ENCODE results near the gene SH3RF3.

The SH3RF3 gene

GRCh38 chr2:109229094-109229675, 100.2 kb downstream of the SH3RF3 start:
- no peak overlapping the region for H3K4me3 ChIP-seq (ENCODE audit: low read depth, low read length)
- TF ChIP-seq, protein P1, sequence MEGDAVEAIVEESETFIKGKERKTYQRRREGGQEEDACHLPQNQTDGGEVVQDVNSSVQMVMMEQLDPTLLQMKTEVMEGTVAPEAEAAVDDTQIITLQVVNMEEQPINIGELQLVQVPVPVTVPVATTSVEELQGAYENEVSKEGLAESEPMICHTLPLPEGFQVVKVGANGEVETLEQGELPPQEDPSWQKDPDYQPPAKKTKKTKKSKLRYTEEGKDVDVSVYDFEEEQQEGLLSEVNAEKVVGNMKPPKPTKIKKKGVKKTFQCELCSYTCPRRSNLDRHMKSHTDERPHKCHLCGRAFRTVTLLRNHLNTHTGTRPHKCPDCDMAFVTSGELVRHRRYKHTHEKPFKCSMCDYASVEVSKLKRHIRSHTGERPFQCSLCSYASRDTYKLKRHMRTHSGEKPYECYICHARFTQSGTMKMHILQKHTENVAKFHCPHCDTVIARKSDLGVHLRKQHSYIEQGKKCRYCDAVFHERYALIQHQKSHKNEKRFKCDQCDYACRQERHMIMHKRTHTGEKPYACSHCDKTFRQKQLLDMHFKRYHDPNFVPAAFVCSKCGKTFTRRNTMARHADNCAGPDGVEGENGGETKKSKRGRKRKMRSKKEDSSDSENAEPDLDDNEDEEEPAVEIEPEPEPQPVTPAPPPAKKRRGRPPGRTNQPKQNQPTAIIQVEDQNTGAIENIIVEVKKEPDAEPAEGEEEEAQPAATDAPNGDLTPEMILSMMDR (IDR thresholded peaks at IDR 0.05; ENCODE audit: control insufficient read depth, extremely low read depth, insufficient read depth): no peak
- DNase-seq (ENCODE audit: low read depth): no peak

GRCh38 chr2:109230941-109231420, 102.0 kb downstream of the SH3RF3 start:
- no peak for DNase-seq (ENCODE audit: low read depth)
- H3K4me3 ChIP-seq (ENCODE audit: low read depth, low read length): no peak overlapping the region
- TF ChIP-seq, protein P1 (IDR thresholded peaks at IDR 0.05; ENCODE audit: control insufficient read depth, extremely low read depth, insufficient read depth): no peak

DNA sequence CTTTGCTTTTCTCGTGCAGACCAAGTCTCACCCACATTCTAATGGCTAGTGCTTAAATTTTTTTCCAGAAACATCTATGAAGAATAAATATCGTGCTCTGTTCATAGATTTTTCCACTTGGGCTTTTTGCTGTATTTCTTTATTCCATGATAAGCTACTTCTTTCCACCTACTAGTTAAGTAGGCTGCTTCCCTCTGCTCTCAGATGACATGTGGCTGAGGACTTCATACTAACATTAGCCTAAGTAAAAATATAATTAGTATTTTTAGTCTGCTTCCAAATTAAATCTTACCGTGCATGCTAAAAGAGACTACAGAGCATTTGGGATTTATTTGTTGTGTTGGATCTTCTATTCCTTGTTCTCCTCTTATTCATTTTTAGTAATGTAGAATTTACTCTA, 102.4 kb downstream of the SH3RF3 start:
- TF ChIP-seq, protein P1 (IDR thresholded peaks at IDR 0.05; ENCODE audit: control insufficient read depth, extremely low read depth, insufficient read depth): no peak
- DNase-seq (ENCODE audit: low read depth): no peak

DNA sequence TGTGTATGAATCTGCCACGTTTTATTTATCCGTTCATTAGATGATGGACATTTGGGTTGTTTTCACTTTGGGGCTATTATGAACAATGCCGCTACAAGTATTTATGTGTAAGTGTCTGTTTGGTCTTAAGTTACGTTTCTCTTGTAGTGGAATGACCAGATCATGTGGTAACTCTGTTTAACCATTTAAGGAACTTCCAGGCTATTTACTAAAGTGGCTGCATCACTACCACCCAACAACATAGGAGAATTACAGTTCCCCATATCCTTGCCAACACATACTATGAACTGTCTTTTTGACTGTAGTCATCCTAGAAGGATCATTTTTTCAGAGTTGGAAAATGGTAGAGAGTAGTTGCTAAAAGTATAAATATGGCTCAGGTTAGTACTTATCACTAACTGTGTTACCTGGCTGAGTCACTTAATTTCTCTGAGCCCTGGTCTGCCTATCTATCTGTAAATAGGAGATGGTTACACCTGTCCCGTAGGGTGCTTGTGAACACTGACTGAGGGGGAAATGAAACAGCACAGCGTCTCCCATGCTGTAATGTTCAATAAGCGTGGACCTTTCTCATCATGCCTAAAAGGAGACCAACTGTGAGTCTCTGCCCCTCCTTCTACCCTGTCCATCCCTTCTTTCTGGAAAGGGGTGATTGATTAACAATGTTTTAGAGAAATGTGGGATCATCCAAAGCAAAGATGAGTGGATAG, 103.1 kb downstream of the SH3RF3 start:
- no peak for DNase-seq (ENCODE audit: low read depth)
- TF ChIP-seq, protein P1 (IDR thresholded peaks at IDR 0.05; ENCODE audit: control insufficient read depth, extremely low read depth, insufficient read depth): no peak

More for the DNA sequence above, 102.4 kb downstream of the SH3RF3 start:
- H3K4me3 ChIP-seq (ENCODE audit: low read depth, low read length): no peak overlapping the region

GRCh38 chr2:109232909-109233308, 103.9 kb downstream of the SH3RF3 start:
- no peak for DNase-seq (ENCODE audit: low read depth)
- H3K4me3 ChIP-seq (ENCODE audit: low read depth, low read length): no peak overlapping the region
- TF ChIP-seq, protein P1 (IDR thresholded peaks at IDR 0.05; ENCODE audit: control insufficient read depth, extremely low read depth, insufficient read depth): no peak

More for the DNA sequence above, 103.1 kb downstream of the SH3RF3 start:
- H3K4me3 ChIP-seq (ENCODE audit: low read depth, low read length): no peak overlapping the region

GRCh38 chr2:109233643-109234042, 104.6 kb downstream of the SH3RF3 start:
- TF ChIP-seq, protein P1 (IDR thresholded peaks at IDR 0.05; ENCODE audit: control insufficient read depth, extremely low read depth, insufficient read depth): no peak
- H3K4me3 ChIP-seq (ENCODE audit: low read depth, low read length): no peak overlapping the region
- DNase-seq (ENCODE audit: low read depth): no peak
